NCI-H2196 treated with DMSO at 0.1 percent for 48 hours (cell line): ENCODE data around the gene FKBP9.
"Not testable (repeated sequence)": the region's sequence is repeated elsewhere in the genome, so short reads cannot be mapped to it uniquely, and the experiment has no call there.

Experiments used
- DNase-seq: peaks from one replicate; lab custom pipeline; 2025; ENCODE audit not compliant: unreplicated experiment; lab: John Stamatoyannopoulos, UW

Gene FKBP9

DNA sequence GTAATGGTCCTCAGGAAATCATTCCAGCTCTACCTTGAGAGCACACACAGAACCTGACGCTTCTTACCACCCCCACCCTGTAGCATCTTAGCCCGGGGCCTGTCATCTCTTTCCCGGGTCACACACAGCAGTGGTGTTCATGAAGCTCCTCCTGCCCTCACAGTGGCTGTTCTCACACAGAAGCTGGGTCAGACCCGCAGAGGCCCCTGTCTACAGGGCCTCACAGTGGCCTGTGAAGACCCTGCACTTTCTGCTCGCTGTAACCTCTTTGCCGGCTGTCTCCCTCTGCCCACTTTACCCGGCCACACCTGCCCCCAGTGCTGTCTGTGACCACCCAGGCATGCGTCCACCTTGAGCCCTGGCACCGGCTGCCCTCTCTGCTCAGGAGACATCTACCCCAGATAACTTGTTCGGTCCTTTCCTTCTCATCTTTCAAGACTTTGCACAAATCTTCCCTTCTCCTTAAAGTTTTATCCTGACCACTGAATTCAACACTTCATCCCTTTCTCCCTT is 46.9 kb downstream of the FKBP9 start:
- DNase-seq: not testable (repeated sequence)

DNA sequence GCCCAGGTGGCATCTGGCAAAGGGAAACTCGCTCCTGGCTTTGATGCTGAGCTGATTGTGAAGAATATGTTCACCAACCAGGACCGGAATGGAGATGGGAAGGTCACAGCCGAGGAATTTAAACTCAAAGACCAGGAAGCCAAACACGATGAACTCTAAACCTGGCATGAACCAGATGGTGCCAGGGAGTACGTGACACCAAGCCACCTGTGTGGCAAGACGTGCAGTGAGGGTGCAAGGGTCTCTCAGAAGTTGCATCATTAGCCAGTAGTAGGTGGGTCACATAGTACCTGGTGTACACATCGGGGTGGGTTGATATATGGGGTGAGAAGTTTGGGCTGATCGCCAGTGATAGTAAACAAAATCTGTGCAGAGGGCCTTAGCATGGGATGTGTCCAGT is 48.0 kb downstream of the FKBP9 start:
- not testable (repeated sequence) for DNase-seq

DNA sequence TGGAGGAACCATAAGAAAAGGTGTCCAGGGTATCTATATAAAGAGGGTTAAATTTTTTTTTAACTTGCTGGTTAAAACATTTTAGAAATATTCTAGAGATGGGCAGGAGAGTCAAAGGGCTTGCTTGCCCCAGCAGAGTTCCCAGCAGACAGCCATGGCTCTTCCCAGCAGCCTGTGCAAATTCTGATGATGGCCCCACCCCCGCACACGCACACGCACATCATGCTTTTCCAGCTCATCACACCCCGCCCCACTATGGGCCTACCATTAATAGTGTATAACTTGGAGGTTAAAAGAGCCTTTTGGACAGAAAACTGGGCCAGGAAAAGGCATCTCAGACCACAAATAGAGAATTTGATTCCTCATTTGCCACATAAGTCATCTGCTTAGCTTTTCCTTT is 48.5 kb downstream of the FKBP9 start:
- DNase-seq: not testable (repeated sequence)

DNA sequence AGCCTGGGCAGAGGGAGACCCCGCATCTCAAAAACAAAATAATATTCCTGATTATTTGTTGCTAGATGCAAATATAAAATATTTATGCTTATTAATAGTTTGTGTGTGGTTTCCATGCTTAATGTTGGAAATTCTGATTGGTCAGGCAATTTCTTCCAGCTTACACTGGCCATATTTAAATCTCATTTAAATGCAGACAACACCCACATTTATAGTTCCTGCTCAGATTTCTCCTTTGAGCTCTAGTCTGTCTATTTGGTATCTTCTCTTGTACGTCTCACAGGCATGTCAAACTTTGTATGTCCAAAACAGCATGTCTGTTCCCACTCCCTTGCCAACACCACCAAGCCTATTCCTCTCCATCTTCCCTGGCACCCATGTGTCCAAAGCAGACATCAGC is 52.5 kb downstream of the FKBP9 start:
- DNase-seq: no peak

DNA sequence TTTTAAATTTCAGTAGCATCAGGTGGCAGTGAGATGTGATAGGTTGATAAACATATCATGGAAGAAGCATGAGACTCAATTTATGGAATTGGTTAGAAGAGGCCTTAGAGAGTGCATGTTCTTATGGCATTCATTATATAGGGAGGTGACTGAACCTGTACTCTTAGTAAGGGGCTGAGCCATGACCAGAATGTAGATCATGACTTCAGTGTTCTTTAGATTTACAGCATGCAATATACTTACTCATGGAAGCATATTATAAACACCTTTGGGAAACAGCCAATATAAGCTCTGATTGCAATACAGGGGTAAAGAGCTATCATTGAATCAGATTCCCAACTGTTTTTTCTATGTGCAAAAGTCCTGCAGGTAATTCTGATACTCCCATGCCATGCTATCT is 55.1 kb downstream of the FKBP9 start:
- DNase-seq: no peak

DNA sequence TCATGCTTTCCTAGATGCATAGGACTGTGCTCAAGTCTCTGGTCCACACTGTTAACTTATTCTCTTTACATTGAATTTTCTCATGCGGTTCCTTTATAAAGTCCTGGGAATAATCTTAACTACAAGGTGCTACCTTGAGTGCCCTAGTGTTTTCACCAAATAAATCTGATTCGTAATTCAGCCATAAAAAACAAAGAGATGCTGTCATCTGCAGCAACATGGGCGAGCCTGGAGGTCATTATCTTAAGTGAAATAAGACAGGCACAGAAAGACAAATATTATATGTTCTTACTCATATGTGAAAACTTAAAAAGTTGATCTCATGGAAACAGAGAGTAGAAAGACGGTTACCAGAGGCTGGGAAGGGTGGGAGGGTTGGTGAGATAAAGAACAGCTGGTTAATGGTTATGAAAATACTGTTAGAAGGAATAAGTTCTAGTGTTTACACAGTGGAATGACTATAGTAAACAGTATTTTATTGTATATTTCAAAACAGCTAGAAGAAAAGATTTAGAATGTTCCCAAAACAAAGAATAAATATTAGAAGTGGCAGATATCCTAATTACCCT is 67.0 kb downstream of the FKBP9 start:
- no peak for DNase-seq

DNA sequence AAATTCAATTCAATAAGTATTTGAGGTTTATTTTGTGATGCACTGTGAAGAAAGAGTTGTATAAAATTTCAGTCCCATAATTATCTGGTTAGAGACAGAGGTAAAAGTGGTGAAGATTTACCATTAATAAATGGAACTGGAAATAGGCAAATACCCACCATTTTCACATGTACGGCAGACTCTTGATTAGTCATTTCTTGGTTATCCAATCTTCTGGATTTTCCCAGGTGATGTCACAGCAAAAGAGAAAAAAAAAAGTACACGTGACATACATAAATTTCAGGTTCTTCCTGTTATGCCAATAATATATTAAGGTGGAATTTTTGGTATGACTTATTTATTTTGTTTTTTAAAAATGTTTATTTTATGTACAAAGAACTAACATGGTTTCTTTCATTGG is 78.5 kb downstream of the FKBP9 start:
- DNase-seq: no peak

DNA sequence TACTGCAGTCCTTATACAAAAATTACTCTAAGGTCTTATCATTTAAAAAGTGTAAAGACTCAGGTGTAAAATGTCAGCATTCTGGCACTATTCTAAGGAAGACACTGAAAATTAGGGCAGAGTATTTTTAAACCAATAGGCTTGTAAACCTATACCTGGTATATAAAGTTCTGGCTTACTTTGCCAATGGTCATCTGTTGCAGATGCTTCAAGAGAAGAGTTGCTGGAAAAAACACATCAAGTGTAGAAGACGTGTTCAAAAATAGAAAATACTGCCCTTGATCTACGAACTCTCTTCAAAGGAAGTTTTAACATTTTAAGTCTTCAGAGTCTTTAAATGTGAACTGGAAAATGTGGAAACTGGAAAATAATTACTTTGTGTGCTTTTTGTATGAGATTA is 81.4 kb downstream of the FKBP9 start:
- no peak for DNase-seq

DNA sequence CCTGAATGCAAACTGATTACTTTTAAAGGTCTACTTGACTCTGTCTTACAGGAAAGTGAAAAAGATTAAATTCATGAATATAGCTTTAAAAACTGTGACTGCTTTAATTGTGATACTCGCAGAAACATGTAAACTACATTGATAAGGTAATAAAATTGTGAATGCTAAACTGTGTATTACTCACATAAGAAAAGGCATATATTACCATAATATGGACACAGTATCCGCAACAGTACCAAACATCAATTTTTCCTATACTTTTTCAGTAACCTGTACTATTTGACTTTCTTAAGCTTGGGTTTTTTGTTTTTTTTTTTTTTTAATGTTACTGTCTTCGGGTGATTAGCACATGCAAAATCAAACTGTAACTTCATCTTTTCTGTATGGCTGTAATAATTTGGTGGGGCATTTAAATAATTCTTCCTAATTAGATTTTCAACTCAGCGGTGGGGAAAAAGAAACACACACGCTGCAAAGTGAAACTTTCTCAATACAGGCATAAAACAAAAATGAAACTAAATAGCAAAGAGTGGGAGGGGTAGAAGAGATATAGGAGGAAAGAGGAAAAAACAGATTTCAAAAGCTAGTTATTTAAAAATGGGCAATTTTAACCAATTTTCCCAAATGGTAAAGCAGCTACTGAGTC is 82.1 kb downstream of the FKBP9 start:
- no peak for DNase-seq

DNA sequence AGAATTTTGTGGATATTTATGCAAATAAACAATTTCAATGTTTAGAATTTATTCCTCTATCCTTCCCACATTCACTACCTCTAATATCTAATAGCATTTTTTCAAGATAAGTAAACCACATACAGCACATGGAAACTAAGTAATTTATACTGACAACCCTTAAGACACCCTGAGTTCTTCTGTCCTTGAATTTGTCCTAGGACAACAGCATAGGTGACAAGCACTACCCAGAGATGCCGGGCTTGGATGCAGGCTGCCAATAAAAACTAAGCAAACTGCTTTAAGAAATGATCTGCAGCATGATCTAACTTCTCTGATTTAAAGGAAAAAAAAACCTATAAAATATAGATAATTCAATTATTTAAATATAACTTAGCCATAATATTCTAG is 82.7 kb downstream of the FKBP9 start:
- DNase-seq: no peak

DNA sequence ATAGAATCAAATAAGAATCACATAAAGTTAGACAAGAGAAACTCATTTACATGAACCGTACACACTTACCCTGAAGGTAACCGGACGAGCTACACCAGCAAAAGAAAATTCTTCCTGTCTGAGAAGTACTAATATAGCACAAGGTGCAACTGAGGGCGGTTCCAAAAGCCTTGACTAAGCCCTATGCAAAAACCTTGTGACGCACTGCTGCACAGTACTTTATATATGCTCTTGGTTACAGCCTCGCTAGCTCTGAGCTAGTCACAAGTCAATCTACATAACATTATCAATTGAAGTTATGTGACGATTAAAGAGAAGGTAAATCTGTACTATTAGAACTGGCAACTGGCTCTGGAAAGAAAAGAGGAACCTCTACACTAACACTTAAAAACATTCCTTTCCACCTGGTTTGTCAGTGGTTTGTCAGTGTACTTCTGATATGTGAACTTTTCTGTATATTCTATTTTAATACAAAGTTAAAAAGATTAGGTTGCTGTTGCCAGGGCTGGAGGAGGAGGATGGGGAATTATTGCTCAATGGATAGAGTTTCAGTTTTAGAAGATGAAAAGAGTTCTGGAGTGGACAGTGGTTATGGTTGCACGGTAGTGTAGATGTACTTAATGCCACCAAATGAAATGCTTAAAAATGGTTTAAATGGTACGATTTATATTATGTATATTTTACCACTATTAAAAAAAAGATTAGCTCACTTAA is 83.7 kb downstream of the FKBP9 start:
- DNase-seq: no peak

DNA sequence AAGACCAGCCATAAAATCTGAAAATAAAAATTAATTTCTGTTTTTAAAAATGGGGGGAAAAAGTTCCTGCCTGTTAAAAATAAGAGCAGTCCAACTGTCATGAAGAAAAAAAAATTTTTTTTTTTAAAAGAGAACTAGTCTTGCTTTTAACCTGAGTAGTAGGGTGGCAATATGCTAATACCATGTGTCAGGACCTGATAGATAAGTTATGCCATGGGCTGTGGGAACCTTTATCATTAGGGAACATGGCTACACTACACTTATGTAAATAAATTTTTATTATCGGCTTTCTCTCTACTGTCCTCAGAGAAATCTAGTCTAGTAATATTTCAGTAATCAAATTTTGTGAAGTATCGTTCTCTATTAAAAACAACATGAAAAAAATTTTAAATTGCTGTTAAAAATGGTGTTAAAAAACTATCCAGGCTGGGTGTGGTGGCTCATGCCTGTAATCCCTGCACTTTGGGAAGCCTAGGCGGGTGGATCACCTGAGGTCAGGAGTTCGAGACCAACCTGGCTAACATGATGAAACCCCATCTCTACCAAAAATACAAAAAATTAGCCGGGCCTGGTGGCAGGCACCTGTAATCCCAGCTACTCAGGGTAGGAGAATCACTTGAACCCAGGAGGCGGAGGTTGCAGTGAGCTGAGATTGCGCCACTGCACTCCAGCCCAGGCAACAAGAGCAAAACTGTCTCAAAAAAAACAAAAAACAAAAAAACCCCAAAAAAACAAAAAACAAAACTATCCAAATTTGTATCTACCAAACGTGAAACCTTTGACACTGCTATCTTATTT is 84.6 kb downstream of the FKBP9 start:
- no peak for DNase-seq

DNA sequence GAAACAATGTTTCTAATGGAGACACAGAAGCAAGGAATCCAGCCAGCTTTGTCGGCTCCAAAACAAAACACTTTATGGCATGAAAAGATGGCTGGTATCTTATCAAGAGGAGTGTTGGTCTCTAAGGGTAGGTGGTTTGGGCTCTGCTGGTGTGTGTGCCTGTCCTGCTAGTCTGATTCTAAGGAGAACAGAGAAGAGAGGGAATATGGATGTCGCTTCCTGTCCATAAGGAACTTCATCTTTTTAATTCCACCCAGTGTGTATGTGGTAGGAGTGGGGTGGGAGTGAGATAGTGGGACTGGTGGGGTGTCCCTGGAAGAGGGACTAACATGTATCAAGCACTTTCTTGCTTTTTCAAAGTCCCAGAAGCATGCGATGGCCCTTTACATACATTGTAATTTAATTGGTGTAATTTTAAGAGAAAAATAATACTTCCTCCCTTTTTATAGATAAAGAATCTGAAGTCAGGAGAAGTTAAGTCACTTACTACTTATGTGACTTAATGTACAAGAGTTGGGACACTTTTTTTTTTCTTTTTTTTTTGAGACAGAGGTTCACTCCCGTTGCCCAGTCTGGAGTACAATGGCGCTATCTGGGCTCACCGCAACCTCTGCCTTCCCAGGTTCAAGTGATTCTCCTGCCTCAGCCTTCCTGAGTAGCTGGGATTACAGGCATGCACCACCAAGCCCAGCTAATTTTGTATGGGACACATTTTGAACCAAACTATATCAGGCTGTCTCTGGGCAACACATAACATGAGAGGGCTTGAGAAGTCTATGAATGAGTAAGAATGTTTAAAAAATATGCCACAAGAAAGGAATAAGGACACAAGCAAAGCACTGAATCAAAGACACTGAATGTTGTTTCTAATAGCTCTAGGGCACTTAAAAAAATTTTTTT is 86.5 kb downstream of the FKBP9 start:
- no peak for DNase-seq

DNA sequence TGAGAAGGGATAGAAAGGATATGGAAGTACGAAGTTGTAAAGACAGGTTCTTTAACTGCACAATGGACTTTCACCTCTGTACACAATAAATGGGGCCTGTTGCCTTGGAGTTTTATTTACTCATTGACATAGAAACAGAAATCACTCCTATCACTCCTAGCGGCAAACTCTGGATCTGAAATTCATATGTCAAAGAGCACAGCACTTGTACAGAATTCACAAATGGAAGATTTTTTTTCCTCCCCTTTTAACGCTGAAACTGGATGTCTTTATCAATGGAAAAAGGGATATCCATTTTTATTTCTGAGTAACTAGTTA is 87.1 kb downstream of the FKBP9 start:
- DNase-seq: no peak

DNA sequence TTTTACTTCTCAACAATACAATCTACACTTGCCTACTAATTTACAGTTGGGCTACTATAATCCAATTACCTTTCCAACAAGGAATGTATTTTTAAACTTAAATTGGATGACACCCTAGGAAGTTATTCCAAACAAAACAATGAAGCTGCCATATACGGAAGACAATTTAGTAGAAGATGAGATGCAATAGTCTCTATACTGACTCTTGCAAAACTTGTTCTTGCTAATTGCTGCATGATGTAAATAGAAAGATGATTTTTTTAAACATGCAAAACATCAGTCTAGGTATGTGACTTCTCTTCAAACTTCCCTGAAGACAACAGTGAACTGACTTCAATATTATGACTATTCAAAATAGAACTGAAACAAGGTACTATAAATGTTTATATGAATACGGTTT is 87.7 kb downstream of the FKBP9 start:
- no peak for DNase-seq

DNA sequence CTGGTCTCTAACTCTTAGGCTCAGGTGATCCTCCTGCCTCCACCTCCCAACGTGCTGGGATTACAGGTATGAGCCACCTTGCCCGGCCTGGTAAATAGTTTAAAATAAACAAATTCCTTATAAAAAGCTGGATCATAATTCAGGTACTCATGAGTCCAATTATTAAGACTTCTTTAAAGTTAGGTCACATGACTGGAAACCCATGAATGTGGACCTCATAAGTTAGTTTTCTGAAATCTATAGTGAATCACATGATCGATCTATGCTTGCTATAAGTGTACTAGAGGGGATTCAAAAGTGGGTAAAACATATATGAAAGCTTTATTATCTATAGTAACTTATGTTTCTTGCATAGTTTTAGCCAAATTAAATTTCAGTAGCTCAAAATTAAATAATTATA is 91.0 kb downstream of the FKBP9 start:
- no peak for DNase-seq

DNA sequence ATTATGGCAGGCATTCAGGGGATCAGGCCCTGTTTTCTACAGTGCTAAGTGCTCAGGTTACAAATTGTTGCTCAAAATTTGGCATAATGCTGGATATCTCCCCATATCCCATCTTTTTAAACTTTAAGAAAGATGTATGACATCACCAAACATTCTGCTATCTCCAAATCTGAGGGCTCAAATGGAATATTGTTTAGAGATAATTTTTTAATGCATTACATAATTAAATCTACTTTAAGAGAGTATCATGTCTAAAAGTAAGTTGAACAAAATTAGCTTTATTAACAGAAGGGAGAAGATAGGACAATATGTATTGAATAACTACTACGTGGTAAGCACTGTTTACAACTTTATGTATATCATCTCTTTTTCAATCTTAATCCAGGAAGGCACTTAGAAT is 91.5 kb downstream of the FKBP9 start:
- no peak for DNase-seq

DNA sequence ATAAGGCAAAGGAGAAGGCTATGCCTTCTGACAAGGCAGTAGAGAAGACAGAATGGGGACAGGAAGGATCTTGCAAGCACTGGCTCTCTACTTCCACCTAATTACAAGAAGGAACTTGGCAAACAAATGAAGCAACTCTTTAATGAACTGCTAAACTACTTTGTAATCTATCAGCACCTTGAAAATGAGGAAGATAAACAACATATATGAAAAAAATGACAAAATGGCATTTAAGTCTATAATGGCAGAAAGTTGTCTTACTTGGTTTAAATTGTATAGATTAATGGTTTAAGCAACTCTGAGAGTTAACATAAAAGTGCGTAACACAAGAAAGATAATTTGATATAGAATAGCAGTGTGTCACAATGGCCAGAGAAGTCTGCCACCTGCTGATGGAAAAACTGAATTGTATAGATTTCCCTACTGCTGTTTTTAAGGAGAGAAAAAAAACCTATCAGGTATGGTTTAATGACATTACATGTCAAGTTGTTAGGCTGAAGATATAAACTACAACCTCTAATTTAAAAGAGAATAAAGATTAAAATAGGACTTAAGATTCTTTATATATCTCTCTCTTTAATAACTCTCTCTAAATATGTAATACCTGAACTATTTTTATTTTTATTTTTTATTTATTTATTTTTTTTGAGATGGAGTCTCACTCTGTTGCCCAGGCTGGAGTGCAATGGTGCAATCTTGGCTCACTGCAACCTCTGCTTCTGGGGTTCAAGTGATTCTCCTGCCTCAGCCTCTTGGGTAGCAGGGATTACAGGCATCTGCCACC is 93.5 kb downstream of the FKBP9 start:
- DNase-seq: peak; percentile 24

DNA sequence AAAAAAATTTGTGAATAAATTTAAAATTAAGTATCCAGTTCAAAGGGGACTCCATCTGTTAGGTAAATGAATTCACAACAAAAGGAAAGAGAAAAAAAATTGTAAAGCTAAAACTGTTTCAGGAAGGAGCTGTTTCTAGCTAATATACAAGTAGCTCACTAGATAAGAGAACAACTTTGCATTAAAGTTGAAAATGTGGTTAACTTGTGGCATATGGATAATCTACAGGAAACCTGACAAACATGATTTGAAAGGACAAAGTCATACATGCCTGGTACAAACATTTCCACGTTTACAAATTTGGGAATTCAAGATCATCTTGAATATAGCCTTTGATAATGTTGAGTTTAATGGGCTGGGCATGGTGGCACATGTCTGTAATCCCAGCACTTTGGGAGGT is 96.5 kb downstream of the FKBP9 start:
- DNase-seq: no peak
